ENCODE results near the gene TRABD. TPM values are rescaled to one million over a fixed set of nuclear protein-coding genes. Genes with fewer than 3 reads are reported as not detected.

Gene TRABD
- total RNA-seq, 2 donors from 2014 or later: 82.8 to 110 TPM

DNA sequence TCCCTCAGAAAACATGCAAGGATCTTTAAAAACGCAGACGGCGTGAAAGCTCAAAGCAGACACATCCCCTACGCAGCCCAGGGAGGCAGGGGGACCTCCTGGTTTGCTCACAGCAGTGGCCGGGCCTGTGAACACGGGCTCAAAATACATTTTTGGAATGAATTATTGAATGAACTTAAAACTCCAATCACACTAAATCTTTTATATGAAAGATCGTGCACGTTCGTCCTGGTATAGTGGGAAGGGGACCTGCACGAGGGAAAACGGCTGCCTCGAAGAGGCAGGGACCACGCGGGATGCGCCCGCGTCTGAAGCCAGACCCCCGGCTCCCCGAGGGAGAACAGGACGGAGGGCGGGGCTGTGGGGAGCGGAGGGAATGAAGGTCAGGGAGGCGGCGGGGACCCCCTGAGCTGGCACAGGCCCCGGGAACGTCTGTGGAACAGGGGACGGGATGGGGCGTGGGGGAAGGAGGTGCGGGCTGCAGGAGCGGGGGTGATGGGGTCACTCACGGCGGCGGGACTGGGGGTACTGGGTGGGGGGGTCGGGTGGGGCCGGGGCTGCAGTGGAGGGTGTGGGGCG, 16.4 kb upstream of the TRABD start:
- intact Hi-C loops (cut with DNase I): no loop called here
- peaks cover 7% of the 10 kb centered on the region for H3K4me1 ChIP-seq
- H3K27ac ChIP-seq: no peak overlapping the region
- TF ChIP-seq POLR2A (IDR thresholded peaks at IDR 0.05): no peak
- TF ChIP-seq, protein P1, sequence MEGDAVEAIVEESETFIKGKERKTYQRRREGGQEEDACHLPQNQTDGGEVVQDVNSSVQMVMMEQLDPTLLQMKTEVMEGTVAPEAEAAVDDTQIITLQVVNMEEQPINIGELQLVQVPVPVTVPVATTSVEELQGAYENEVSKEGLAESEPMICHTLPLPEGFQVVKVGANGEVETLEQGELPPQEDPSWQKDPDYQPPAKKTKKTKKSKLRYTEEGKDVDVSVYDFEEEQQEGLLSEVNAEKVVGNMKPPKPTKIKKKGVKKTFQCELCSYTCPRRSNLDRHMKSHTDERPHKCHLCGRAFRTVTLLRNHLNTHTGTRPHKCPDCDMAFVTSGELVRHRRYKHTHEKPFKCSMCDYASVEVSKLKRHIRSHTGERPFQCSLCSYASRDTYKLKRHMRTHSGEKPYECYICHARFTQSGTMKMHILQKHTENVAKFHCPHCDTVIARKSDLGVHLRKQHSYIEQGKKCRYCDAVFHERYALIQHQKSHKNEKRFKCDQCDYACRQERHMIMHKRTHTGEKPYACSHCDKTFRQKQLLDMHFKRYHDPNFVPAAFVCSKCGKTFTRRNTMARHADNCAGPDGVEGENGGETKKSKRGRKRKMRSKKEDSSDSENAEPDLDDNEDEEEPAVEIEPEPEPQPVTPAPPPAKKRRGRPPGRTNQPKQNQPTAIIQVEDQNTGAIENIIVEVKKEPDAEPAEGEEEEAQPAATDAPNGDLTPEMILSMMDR (IDR thresholded peaks at IDR 0.05): no peak
- no peaks in the 10 kb centered on the region for H3K9me3 ChIP-seq
- H3K4me3 ChIP-seq: no peak overlapping the region
- peak in 1 of 4 donors; percentile 15 for DNase-seq
- peaks cover 0 to 7% of the 10 kb centered on the region in 2 donors for H3K27me3 ChIP-seq
- no peak for ATAC-seq
- WGBS, 2 donors: 15 to 23% methylated on average over 20 to 36 of the region's 36 CpGs
- no peaks in the 10 kb centered on the region for H3K36me3 ChIP-seq (replicated peaks in 1 of 2; ENCODE audit: insufficient read depth in 1 of 2, low read depth in 2 of 2)

DNA sequence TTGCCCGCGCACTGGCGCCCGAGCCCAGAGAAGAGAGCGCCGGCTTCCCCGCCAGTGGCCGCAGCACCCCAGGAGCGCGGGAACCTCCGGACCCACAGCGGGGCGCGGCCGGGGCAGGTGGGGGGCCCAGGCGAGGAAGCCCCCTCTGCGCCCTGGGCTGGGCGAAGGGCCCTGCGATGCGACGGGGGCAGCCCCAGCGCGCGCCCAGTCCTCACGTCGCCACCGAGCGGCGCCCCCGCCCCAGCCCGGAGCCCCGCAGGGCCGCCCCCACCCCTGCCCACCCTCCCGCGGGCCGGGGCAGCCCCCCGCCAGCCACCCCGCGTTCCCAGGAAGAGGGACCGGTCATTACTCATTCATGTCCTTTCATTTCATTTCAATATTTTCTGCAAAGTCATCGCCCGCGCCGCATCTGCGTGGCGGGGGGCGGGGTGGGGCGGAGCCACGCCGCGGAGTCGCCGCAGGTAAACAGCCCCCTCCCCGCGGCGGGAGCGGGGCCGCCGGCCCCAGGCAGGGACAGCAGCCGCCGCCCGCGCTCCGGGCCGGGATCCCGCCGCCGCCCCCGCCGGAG, 15.9 kb upstream of the TRABD start:
- DNase-seq (peak; percentile 43 to 67 (median 52)), ATAC-seq (peak; percentile 73)
- intact Hi-C loops (cut with DNase I): no loop called here
- Histone ChIP-seq H3K36me3 (replicated peaks in 1 of 2; ENCODE audit: insufficient read depth in 1 of 2, low read depth in 2 of 2) (no peaks in the 10 kb centered on the region), H3K9me3 (no peaks in the 10 kb centered on the region), H3K27ac (no peak overlapping the region), H3K4me3 (no peak overlapping the region), H3K27me3 (peaks cover 0 to 7% of the 10 kb centered on the region in 2 donors), H3K4me1 (peaks cover 7% of the 10 kb centered on the region)
- 1% methylated on average over 53 of the region's 70 CpGs; no CpG with 5 or more reads in 1 of the 2 donors for WGBS, 2 donors
- TF ChIP-seq POLR2A (IDR thresholded peaks at IDR 0.05): no peak
- TF ChIP-seq, protein P1 (IDR thresholded peaks at IDR 0.05): no peak

DNA sequence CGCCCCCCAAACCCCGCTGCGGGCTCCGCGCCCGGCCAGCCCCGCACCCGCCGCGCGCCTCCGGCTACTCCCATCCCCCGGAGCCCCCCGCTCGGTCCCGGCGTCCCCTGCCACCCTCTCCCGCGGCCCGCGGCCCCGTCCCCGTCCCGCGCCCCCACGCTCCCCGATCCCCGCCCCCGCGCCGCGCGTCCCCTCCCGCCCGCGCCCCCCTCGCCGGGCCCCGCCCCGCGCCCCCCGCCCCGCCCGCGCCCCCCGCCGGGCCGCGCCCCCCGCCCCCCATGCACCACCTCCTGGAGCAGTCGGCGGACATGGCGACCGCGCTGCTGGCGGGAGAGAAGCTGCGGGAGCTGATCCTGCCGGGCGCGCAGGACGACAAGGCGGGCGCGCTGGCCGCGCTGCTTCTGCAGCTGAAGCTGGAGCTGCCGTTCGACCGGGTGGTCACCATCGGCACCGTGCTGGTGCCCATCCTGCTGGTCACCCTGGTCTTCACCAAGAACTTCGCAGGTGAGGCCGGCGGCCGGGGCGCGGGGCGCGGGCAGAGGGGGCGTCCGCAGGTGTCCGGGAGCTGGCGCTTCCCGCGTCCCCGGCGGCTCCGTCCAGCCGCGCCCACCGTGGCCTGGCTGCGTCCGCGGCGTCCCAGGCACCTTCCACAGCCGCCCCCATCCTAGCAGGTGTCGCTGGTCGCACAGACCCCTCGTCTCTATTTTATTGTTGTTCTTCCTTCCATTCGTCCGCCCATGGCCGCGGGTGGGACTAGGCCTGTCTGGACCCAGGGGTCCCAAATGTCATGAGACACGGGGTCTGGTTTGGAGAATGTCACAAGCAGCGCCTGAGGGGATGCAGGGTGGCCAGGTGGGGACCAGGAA, 15.0 kb upstream of the TRABD start, which contains the start of gene PANX2:
Gene PANX2 (plus strand): TSS at position 279 of the 866 bp plus-strand sequence. CDS start 0 bp downstream, at position 279.
- no peak for TF ChIP-seq POLR2A (IDR thresholded peaks at IDR 0.05)
- TF ChIP-seq, protein P1 (IDR thresholded peaks at IDR 0.05): no peak
- Histone ChIP-seq H3K27ac (no peak within 1 kb of the TSS), H3K9me3 (no peaks in the 10 kb centered on the region), H3K4me1 (peaks cover 7% of the 10 kb centered on the region), H3K27me3 (peaks cover 0 to 7% of the 10 kb centered on the region in 2 donors), H3K36me3 (replicated peaks in 1 of 2; ENCODE audit: insufficient read depth in 1 of 2, low read depth in 2 of 2) (no peaks in the 10 kb centered on the region), H3K4me3 (no peak within 1 kb of the TSS)
- WGBS, 2 donors: 28 to 71% methylated on average over 9 to 53 of the region's 105 CpGs
- intact Hi-C loops (cut with DNase I): no loop called here
- ATAC-seq (no peak), DNase-seq (peak in 2 of 4 donors; percentile 28 to 37)

DNA sequence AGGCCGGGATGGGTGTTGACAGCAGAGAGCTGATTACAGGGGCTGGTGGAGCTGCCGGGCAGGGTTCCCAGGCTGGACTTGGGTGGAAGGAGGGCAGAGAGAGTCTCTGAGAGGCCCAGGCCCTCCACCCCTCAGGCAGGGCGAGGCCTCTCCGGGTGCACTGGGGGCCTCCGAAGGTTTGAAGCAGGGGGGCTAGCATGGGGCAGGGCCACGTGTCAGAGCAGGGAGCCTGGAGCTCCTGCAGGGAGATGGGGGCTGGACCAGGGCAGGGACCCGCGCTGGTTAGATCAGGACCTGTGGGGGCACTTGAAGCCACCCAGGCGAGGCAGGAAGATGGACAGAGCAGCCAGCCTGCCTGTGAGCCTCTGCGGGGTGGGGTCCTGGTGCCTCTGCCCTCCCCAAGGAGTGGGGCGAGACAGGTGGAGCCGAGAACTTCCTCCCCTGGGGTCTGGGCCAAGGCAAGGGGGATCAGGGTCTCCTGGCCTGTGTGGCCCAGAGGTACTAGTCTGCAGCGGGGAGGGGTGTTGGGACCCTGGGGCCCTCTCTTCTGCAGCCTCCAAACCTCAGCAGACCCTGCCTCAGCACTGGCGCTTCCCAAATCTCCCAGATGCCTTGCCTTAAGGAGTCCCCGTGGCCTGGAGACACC, 14.3 kb upstream of the TRABD start:
- H3K27me3 ChIP-seq: peaks cover 0 to 7% of the 10 kb centered on the region in 2 donors
- no peak for ATAC-seq
- no peak for DNase-seq

More for the DNA sequence above, 14.3 kb upstream of the TRABD start:
- TF ChIP-seq, protein P1 (IDR thresholded peaks at IDR 0.05): no peak
- no peak for TF ChIP-seq POLR2A (IDR thresholded peaks at IDR 0.05)
- intact Hi-C loops (cut with DNase I): no loop called here
- Histone ChIP-seq H3K36me3 (replicated peaks in 1 of 2; ENCODE audit: insufficient read depth in 1 of 2, low read depth in 2 of 2) (no peaks in the 10 kb centered on the region), H3K27ac (no peak overlapping the region), H3K4me3 (no peak overlapping the region), H3K4me1 (peaks cover 7% of the 10 kb centered on the region), H3K9me3 (no peaks in the 10 kb centered on the region)
- 69 to 90% methylated on average over 4 to 15 of the region's 15 CpGs for WGBS, 2 donors
